ENCODE measurements around the gene JTB.
A peak's percentile ranks its signal among the peaks of the same experiment; 100 is the strongest.
"Not testable (repeated sequence)": the region's sequence is repeated elsewhere in the genome, so short reads cannot be mapped to it uniquely, and the experiment has no call there.

The JTB gene

GRCh38 chr1:153977250-153978240, at the start of gene JTB:
JTB (minus strand) TSS chr1:153977674; CDS start chr1:153977252, 422 bp downstream.
- DNase-seq (ENCODE audit: low read depth in 2 of 2) = no peak

GRCh38 chr1:154019940-154020339, 42.5 kb upstream of the JTB start:
- no peak for DNase-seq (ENCODE audit: low read depth in 2 of 2)

DNA sequence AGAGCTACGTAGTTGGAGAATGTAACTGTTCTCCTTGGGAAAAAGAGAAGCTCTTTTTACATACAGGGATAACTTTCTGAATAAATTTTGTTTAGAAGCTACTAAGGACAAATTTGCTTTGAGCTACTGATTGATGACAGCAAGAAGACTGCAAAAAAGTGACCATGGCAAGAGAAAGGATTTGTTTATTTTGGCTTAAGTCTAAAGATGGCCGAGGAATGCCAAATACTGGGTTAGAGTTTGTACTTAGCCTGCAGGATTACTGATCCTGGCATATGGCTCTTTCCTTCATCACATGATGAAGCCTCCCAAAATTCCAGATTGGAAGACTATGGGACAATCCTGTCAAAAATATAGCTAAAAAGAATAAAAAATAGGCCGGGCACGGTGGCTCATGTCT, 41.8 kb upstream of the JTB start:
- DNase-seq (ENCODE audit: low read depth in 2 of 2) = no peak

DNA sequence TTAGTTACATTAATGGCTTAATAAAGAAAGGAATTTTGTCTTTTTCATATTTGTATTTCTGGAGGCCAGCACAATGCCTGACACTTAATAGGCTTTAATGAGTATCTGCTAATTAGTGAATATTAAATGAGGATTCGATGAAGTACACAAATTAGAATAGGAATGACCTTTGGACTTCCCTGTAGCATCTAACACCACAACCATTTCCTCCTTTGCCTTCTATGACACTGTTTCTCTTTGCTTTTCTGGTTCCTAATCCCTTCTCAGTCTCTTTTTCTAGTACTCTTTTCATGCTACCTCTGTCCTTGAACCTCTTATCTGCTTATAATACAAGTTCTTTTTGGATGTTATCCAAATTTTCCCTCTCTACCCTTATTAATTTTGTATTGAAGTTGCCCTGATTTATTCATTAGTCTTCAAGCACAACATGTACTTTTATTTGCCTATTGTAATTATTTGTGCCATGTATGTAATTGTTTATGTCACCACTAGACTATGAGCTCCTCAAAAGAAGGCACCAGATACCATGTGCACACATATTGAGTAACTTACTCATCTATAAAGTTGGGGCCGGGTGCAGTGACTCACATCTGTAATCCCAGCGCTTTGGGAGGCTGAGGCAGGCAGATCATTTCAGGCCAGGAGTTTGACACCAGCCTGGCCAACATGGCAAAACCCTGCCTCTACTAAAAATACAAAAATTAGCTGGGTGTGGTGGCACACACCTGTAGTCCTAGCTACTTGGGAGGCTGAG, 36.9 kb upstream of the JTB start:
- DNase-seq (ENCODE audit: low read depth in 2 of 2) = peak; percentile 3 to 15

- not testable (repeated sequence) for DNase-seq (ENCODE audit: low read depth in 2 of 2)
These were observed 35.1 kb upstream of the JTB start for GRCh38 chr1:154012543-154012942.

- no peak for DNase-seq (ENCODE audit: low read depth in 2 of 2)
These were observed 34.7 kb upstream of the JTB start for GRCh38 chr1:154012129-154012528.

GRCh38 chr1:154006136-154006535, 28.7 kb upstream of the JTB start:
- DNase-seq (ENCODE audit: low read depth in 2 of 2) = no peak

GRCh38 chr1:154000420-154000819, 22.9 kb upstream of the JTB start:
- DNase-seq (ENCODE audit: low read depth in 2 of 2) = no peak

GRCh38 chr1:153996882-153997281, 19.4 kb upstream of the JTB start:
- DNase-seq (ENCODE audit: low read depth in 2 of 2) = not testable (repeated sequence)

GRCh38 chr1:153995640-153996039, 18.2 kb upstream of the JTB start:
- no peak for DNase-seq (ENCODE audit: low read depth in 2 of 2)

DNA sequence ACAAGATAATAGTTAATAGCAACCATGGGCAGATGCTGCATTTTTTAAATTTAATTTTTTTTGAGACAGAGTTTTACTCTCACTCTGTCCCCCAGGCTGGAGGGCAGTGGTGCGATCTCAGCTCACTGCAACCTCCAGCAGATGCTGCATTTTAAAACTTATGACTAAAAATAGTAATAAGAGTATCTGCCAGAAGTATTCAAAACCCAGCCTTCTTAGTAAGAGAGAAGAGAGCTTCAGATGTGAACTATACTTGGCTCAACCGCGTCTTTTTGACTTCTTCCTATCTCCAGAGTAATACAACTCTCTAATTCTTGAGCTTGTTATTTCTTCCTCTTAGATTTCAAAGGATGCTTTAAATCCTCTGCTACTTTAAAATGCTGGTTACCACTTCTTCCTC, 17.7 kb upstream of the JTB start:
- DNase-seq (ENCODE audit: low read depth in 2 of 2) = no peak

- DNase-seq (ENCODE audit: low read depth in 2 of 2) = no peak
These were observed 14.3 kb upstream of the JTB start for GRCh38 chr1:153991806-153992205.

GRCh38 chr1:153991151-153991630, 13.7 kb upstream of the JTB start:
- no peak for DNase-seq (ENCODE audit: low read depth in 2 of 2)

GRCh38 chr1:153990468-153991150, 13.1 kb upstream of the JTB start, which contains the start of gene RPS27:
RPS27 (plus strand) TSS chr1:153990762; CDS start chr1:153990797, 35 bp downstream.
- DNase-seq (ENCODE audit: low read depth in 2 of 2) = peak; percentile 97 to 98

- no peak for DNase-seq (ENCODE audit: low read depth in 2 of 2)
These were observed 10.1 kb upstream of the JTB start for GRCh38 chr1:153987621-153988020.

- peak; percentile 61 to 64 for DNase-seq (ENCODE audit: low read depth in 2 of 2)
These were observed 8.7 kb upstream of the JTB start, which contains the start of gene RAB13 for GRCh38 chr1:153985941-153986761. RAB13 (minus strand) TSS chr1:153986339; CDS start chr1:153986236, 103 bp downstream.

DNA sequence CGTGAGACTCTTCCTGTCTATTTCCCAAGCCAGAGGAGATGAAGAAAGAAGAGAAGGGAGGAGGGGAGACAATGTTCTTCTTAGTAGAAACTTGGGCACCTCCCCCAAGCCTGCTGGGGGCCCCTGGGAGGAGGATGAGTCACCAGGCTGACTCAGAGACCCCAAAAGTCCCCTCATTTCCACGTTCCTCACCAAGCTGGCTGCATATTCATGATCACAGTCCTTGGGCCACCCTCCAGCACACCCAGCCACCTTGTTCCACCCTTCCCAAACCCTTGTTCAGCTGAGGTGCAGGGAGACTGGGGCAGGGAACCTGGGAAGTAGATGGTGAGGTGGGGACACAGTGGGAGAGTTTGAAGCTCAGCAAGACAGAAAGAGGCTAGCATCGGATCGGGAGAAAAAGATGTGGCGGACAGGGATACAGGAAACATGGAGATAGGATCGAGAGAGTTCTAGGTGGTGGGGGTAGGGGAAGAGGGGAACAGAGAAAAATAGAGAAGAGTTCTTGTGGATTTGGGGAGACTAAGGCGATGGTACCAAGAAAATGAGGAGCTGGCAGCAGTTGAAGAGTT, 8.0 kb upstream of the JTB start:
- peak; percentile 65 to 67 for DNase-seq (ENCODE audit: low read depth in 2 of 2)

DNA sequence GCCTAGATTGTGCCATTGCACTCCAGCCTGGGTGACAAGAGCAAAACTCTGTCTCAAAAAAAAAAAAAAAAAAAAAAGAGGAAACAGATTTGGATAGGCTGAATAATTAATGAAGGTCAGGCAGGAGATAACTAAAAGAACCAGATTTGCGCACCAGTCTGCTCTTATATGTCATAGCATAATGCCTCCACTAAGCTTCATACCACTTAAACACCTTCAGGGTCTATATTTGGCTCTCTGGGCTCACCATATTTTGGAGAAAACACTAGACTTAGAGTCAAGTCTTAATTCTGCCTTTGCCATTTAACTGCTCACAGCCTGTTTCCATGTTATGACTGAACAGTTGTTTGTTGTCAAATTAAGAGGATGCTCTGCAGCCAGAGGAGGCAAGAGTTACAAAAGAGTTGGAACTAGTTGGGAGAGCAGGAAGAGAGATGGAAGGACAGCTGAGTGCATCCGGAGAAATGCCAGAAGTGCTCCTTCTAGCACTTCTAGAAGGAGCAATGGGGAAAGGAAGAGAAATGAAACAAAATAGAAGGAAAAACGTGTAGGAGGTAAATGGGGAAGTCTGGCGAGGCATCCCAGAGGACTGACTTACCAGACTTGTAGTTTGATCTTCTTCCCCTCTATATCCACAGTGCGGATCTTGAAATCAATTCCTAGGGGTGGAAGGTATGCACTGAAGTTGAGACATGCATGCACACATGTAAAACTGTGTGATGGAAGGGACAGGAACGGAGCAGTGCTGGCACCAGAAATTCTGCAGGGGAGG, 6.8 kb upstream of the JTB start:
- DNase-seq (ENCODE audit: low read depth in 2 of 2) = no peak

- DNase-seq (ENCODE audit: low read depth in 2 of 2) = not testable (repeated sequence)
These were observed 4.3 kb upstream of the JTB start for GRCh38 chr1:153981735-153982134.

DNA sequence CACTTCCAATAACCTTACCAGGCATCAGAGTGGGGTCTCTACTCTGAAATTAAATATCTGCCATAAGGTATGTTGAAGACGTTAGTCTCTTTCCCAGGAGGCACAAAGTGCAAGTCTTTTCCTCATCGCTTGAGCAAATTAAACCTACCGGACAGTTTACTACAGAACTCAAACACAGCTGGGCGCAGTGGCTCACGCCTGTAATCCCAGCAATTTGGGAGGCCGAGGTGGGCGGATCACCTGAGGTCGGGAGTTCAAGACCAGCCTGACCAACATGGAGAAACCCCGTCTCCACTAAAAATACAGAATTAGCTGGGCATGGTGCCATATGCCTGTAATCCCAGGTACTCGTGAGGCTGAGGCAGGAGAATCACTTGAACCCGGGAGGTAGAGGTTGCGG, 1.6 kb upstream of the JTB start:
- DNase-seq (ENCODE audit: low read depth in 2 of 2) = not testable (repeated sequence)
